Body of pancreas (tissue), 4 donors: ENCODE measurements around the gene TTC33.

ENCODE experiments used
- POLR2A ChIP-seq, 3 donors: fragments of 450-650 bp; IDR thresholded peaks; one replicate each; pipeline ENCODE4 v1.6.1; 2016; ENCODE audit warnings: antibody characterized with exemption in 3 of 3, mild to moderate bottlenecking in 2 of 3
- TF ChIP-seq, protein P1 (sequence below), 7 experiments: fragments of 450-650 bp in 4 of 7; fragments of 200-600 bp in 3 of 7; sonication (generic) in 3 of 7; IDR thresholded peaks; one replicate each; pipeline ENCODE4 v1.5.1; 2016 to 2019; ENCODE audit warnings: antibody characterized with exemption in 7 of 7

DNA sequence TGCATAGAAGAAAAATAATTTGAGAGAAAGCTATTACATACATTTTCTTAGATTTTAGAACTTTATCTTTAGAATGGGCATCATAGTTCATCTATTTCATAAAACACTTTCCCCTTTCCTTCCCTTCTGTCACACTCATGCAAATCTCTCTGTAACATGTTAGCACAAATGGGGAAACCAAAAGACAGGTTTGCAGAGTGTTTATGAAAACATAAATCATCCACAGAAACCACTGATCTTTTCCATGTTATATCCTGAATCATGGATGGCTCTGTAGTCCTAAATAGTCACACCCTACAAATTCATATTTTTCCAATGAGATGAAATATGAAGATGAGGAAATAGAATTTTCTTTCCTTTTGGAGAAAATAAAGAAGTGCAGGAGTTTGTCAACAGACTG is 198.9 kb downstream of the TTC33 start:
- TF ChIP-seq, protein P1, sequence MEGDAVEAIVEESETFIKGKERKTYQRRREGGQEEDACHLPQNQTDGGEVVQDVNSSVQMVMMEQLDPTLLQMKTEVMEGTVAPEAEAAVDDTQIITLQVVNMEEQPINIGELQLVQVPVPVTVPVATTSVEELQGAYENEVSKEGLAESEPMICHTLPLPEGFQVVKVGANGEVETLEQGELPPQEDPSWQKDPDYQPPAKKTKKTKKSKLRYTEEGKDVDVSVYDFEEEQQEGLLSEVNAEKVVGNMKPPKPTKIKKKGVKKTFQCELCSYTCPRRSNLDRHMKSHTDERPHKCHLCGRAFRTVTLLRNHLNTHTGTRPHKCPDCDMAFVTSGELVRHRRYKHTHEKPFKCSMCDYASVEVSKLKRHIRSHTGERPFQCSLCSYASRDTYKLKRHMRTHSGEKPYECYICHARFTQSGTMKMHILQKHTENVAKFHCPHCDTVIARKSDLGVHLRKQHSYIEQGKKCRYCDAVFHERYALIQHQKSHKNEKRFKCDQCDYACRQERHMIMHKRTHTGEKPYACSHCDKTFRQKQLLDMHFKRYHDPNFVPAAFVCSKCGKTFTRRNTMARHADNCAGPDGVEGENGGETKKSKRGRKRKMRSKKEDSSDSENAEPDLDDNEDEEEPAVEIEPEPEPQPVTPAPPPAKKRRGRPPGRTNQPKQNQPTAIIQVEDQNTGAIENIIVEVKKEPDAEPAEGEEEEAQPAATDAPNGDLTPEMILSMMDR (IDR thresholded peaks at IDR 0.05) = no peak
- no peak for TF ChIP-seq POLR2A (IDR thresholded peaks at IDR 0.05)
